ENCODE results near the gene MRTO4.

DNA sequence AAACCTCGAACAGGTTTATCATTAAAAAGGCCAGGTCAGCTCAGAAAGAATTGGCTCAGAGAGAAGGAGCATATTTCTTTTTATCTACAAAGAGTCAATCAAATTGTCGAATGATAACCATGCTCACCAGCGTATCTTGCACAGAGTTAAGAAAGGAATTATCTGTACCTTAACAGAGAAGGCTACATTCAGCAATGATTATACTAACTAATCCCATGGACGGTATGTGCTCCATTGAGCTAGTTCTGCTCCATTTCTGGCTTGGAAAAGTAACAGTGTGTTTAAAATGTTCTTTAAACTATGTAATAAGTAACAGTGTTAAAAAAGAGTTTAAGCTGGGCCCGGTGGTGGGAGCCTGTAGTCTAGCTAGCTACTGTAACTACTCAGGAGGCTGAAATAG is 45.8 kb upstream of the MRTO4 start:
- TF ChIP-seq, protein P1, sequence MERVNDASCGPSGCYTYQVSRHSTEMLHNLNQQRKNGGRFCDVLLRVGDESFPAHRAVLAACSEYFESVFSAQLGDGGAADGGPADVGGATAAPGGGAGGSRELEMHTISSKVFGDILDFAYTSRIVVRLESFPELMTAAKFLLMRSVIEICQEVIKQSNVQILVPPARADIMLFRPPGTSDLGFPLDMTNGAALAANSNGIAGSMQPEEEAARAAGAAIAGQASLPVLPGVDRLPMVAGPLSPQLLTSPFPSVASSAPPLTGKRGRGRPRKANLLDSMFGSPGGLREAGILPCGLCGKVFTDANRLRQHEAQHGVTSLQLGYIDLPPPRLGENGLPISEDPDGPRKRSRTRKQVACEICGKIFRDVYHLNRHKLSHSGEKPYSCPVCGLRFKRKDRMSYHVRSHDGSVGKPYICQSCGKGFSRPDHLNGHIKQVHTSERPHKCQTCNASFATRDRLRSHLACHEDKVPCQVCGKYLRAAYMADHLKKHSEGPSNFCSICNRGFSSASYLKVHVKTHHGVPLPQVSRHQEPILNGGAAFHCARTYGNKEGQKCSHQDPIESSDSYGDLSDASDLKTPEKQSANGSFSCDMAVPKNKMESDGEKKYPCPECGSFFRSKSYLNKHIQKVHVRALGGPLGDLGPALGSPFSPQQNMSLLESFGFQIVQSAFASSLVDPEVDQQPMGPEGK (CRISPR knock-in tag; IDR thresholded peaks at IDR 0.05; ENCODE audit: borderline replicate concordance) = no peak
- TF ChIP-seq TCF4 (CRISPR knock-in tag; IDR thresholded peaks at IDR 0.05; ENCODE audit: borderline replicate concordance) (no peak), ZC3H10 (CRISPR knock-in tag; IDR thresholded peaks at IDR 0.05) (no peak), ZFP3 (CRISPR knock-in tag; IDR thresholded peaks at IDR 0.05) (no peak), ZNF70 (CRISPR knock-in tag; IDR thresholded peaks at IDR 0.05) (no peak), ARNTL (CRISPR knock-in tag; IDR thresholded peaks at IDR 0.05; ENCODE audit: borderline replicate concordance, low read depth) (no peak)
- TF ChIP-seq, protein P2, sequence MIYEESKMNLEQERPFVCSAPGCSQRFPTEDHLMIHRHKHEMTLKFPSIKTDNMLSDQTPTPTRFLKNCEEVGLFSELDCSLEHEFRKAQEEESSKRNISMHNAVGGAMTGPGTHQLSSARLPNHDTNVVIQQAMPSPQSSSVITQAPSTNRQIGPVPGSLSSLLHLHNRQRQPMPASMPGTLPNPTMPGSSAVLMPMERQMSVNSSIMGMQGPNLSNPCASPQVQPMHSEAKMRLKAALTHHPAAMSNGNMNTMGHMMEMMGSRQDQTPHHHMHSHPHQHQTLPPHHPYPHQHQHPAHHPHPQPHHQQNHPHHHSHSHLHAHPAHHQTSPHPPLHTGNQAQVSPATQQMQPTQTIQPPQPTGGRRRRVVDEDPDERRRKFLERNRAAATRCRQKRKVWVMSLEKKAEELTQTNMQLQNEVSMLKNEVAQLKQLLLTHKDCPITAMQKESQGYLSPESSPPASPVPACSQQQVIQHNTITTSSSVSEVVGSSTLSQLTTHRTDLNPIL (CRISPR knock-in tag; IDR thresholded peaks at IDR 0.05; ENCODE audit: low read depth) = no peak

Data from SK-N-SH treated with all-trans-retinoic acid at 6 μM for 48 hours (cell line).